ENCODE data around the gene TUBGCP6.

Gene TUBGCP6

GRCh38 chr22:50190941-50191741 is 53.7 kb downstream of the TUBGCP6 start:
- peak; percentile 52 for DNase-seq

GRCh38 chr22:50190182-50190940 is 54.5 kb downstream of the TUBGCP6 start:
- DNase-seq: peak; percentile 53

- no peak for DNase-seq
Observed at GRCh38 chr22:50189849-50190181, 55.0 kb downstream of the TUBGCP6 start.

- DNase-seq: no peak
Observed at GRCh38 chr22:50189184-50189848, 55.5 kb downstream of the TUBGCP6 start.

GRCh38 chr22:50188356-50188755 is 56.5 kb downstream of the TUBGCP6 start:
- DNase-seq: no peak

GRCh38 chr22:50186761-50187523 is 57.9 kb downstream of the TUBGCP6 start:
- DNase-seq: no peak

GRCh38 chr22:50186181-50186714 is 58.6 kb downstream of the TUBGCP6 start:
- no peak for DNase-seq

GRCh38 chr22:50185375-50186087 is 59.3 kb downstream of the TUBGCP6 start, which contains the start of gene TRABD:
Gene TRABD (plus strand): TSS chr22:50185913. CDS start chr22:50193061, 7,148 bp downstream.
- DNase-seq: peak; percentile 80

- DNase-seq: no peak
Observed at GRCh38 chr22:50184902-50185374, 59.9 kb downstream of the TUBGCP6 start.

- DNase-seq: no peak
Observed at GRCh38 chr22:50184004-50184901, 60.6 kb downstream of the TUBGCP6 start.

GRCh38 chr22:50183141-50183971 is 61.5 kb downstream of the TUBGCP6 start:
- no peak for DNase-seq

- DNase-seq: no peak
Observed at GRCh38 chr22:50182176-50183081, 62.4 kb downstream of the TUBGCP6 start.

GRCh38 chr22:50180727-50181521 is 63.9 kb downstream of the TUBGCP6 start:
- DNase-seq: no peak

- no peak for DNase-seq
Observed at GRCh38 chr22:50179937-50180726, 64.7 kb downstream of the TUBGCP6 start.

GRCh38 chr22:50178871-50179869 is 65.7 kb downstream of the TUBGCP6 start:
- no peak for DNase-seq

GRCh38 chr22:50178471-50178864 is 66.4 kb downstream of the TUBGCP6 start:
- DNase-seq: no peak

All from activated T-cell treated with anti-CD3 and anti-CD28 coated beads for 4 hours (primary cell).